GM23248 (cell line): ENCODE results near the gene BMERB1. TPM values are rescaled to one million over a fixed set of nuclear protein-coding genes. Genes with fewer than 3 reads are reported as not detected.

Experiments
- DNase-seq: peaks from one replicate; pipeline ENCODE4 v3.0.0-alpha.2; 2015
- H2AFZ ChIP-seq: fragments of 200-600 bp; sonication (generic); 2 replicates; pipeline ENCODE4 v1.6.1; 2016; ENCODE audit warnings: antibody characterized with exemption
- H3F3A ChIP-seq: fragments of 200-600 bp; sonication (generic); 2 replicates; pipeline ENCODE4 v1.6.1; 2016; ENCODE audit warnings: mild to moderate bottlenecking, antibody characterized with exemption, mixed run types; ENCODE audit not compliant: insufficient read depth
- H3K27ac ChIP-seq: fragments of 200-600 bp; sonication (generic); 2 replicates; pipeline ENCODE4 v1.5.1; 2016; ENCODE audit warnings: mild to moderate bottlenecking
- H3K27me3 ChIP-seq: fragments of 200-600 bp; sonication (generic); replicated peaks from 2 replicates; pipeline ENCODE4 v1.6.1; 2016; ENCODE audit warnings: mild to moderate bottlenecking; ENCODE audit not compliant: insufficient read depth
- H3K36me3 ChIP-seq: fragments of 200-600 bp; sonication (generic); 2 replicates; pipeline ENCODE4 v1.6.1; 2016; ENCODE audit warnings: low read depth, mild to moderate bottlenecking
- H3K4me1 ChIP-seq: fragments of 200-600 bp; sonication (generic); 2 replicates; pipeline ENCODE4 v1.6.1; 2016; ENCODE audit warnings: mild to moderate bottlenecking; ENCODE audit not compliant: insufficient read depth
- H3K4me2 ChIP-seq: fragments of 200-600 bp; sonication (generic); one replicate; pipeline ENCODE4 v1.6.1; 2016; ENCODE audit warnings: mild to moderate bottlenecking; ENCODE audit not compliant: unreplicated experiment
- H3K4me3 ChIP-seq: fragments of 200-600 bp; sonication (generic); 2 replicates; pipeline ENCODE4 v1.5.1; 2016; ENCODE audit warnings: mild to moderate bottlenecking
- H3K79me2 ChIP-seq: fragments of 200-600 bp; sonication (generic); 2 replicates; pipeline ENCODE4 v1.6.1; 2016; ENCODE audit warnings: mild to moderate bottlenecking; ENCODE audit not compliant: insufficient read depth
- H3K9ac ChIP-seq: fragments of 200-600 bp; sonication (generic); 2 replicates; pipeline ENCODE4 v1.6.1; 2016; ENCODE audit warnings: mild to moderate bottlenecking
- H3K9me2 ChIP-seq: fragments of 200-600 bp; sonication (generic); 2 replicates; pipeline ENCODE4 v1.6.1; 2016; ENCODE audit warnings: mixed run types, mild to moderate bottlenecking, moderate library complexity; ENCODE audit not compliant: insufficient read depth
- H3K9me3 ChIP-seq: fragments of 200-600 bp; sonication (generic); one replicate; pipeline ENCODE4 v1.6.1; 2017; ENCODE audit warnings: low read depth
- H4K20me1 ChIP-seq: fragments of 200-600 bp; sonication (generic); 2 replicates; pipeline ENCODE4 v1.6.0; 2016; ENCODE audit not compliant: insufficient read depth
- EZH2 ChIP-seq: fragments of 200-600 bp; sonication (generic); IDR thresholded peaks from 2 replicates; pipeline ENCODE4 v1.6.1; 2018; ENCODE audit warnings: antibody characterized with exemption, mild to moderate bottlenecking; ENCODE audit not compliant: insufficient read depth, poor library complexity, severe bottlenecking
- EZH2phosphoT487 ChIP-seq: fragments of 200-600 bp; sonication (generic); IDR thresholded peaks from 2 replicates; pipeline ENCODE4 v1.6.1; 2018; ENCODE audit warnings: antibody characterized with exemption, moderate library complexity, mild to moderate bottlenecking, low read depth; ENCODE audit not compliant: insufficient read depth
- WGBS, 2 experiments: methylation state at CpG; one replicate each; pipeline ENCODE4 v1.1.6; 2015 to 2017; ENCODE audit warnings: low lambda C conversion rate in 2 of 2, low coverage in 1 of 2; ENCODE audit errors: missing lambda C conversion rate in 2 of 2; 5-methylcytosine and 5-hydroxymethylcytosine counted together
- in situ Hi-C: fragments of 300-500 bp; cut with MboI; formaldehyde crosslinking; loops from 2 replicates; pipeline ENCODE4 v1.15.0; 2020
- polyA plus RNA-seq: library from polyadenylated mRNA; unstranded; fragments of >200 nt; fragmentation: Nextera tagmentation; extraction: Ambion mirVana; gene quantifications from 2 replicates; pipeline ENCODE4 v1.2.1, GENCODE V29; 2016
- total RNA-seq: library from RNA; depleted of rRNA; stranded (reverse); fragments of >200 nt; shearing (Covaris generic); gene quantifications from 2 replicates; pipeline ENCODE4 v1.2.3, GENCODE V29; 2014

The BMERB1 gene
- total and polyA plus RNA-seq, 2 experiments from 2014 or later: 55.2 to 94.1 TPM

GRCh38 chr16:15592324-15592723, 157.9 kb downstream of the BMERB1 start:
- H3K9me3 ChIP-seq: no peaks in the 10 kb centered on the region
- WGBS, 2 experiments: 91 to 92% methylated on average over 9 of the region's 9 CpGs
- TF ChIP-seq EZH2phosphoT487 (no peak), EZH2 (no peak)

GRCh38 chr16:15593235-15593634, 158.8 kb downstream of the BMERB1 start:
- in situ Hi-C loops: no loop called here
- Histone ChIP-seq H3K4me2 (no peak overlapping the region), H2AFZ (no peak overlapping the region), H4K20me1 (no peaks in the 10 kb centered on the region), H3K4me3 (no peak overlapping the region), H3K4me1 (peaks cover 13% of the 10 kb centered on the region), H3K27me3 (no peaks in the 10 kb centered on the region), H3F3A (peaks cover 41% of the 10 kb centered on the region), H3K36me3 (peaks cover 28% of the 10 kb centered on the region), H3K9me2 (no peaks in the 10 kb centered on the region), H3K79me2 (no peaks in the 10 kb centered on the region), H3K27ac (no peak overlapping the region), H3K9me3 (no peaks in the 10 kb centered on the region), H3K9ac (no peak overlapping the region)
- WGBS, 2 experiments: 100% methylated on average over 9 of the region's 9 CpGs
- TF ChIP-seq EZH2phosphoT487 (no peak), EZH2 (no peak)
- DNase-seq: no peak

More at GRCh38 chr16:15592324-15592723, 157.9 kb downstream of the BMERB1 start:
- no peak overlapping the region for H2AFZ ChIP-seq
- H3K27me3 ChIP-seq: no peaks in the 10 kb centered on the region
- no peak for DNase-seq
- peaks cover 13% of the 10 kb centered on the region for H3K4me1 ChIP-seq
- no peak overlapping the region for H3K27ac ChIP-seq
- no peak overlapping the region for H3K4me2 ChIP-seq
- no peaks in the 10 kb centered on the region for H3K9me2 ChIP-seq
- no peak overlapping the region for H3K4me3 ChIP-seq
- peaks cover 47% of the 10 kb centered on the region for H3F3A ChIP-seq
- H3K36me3 ChIP-seq: peaks cover 34% of the 10 kb centered on the region
- no peaks in the 10 kb centered on the region for H3K79me2 ChIP-seq
- H4K20me1 ChIP-seq: no peaks in the 10 kb centered on the region
- in situ Hi-C loops: no loop called here
- H3K9ac ChIP-seq: no peak overlapping the region

- H2AFZ ChIP-seq: no peak overlapping the region
Measured at GRCh38 chr16:15594711-15595320, 160.4 kb downstream of the BMERB1 start.

DNA sequence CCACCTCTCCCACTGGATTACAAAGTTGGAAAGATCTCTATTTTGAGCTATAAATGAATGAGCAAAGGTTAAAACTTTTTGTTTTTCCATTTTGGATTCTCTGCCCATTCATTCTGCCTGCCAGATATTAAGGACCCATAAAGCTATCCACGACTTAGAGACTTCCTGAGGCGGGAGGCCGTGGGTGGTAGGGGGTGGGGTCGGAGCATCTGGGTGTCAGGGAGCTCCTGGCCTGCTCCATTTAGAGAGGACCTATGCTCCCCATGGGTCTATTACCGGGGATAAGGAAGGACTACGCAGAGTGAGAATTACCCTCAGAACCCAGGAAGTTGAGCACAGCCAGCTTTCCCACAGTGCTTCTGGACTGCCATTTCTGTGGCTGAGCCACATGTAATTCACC, 162.7 kb downstream of the BMERB1 start:
- Histone ChIP-seq H3K4me3 (no peak overlapping the region), H3K4me1 (no peaks in the 10 kb centered on the region), H3F3A (peaks cover 31% of the 10 kb centered on the region), H3K9me3 (no peaks in the 10 kb centered on the region), H4K20me1 (no peaks in the 10 kb centered on the region), H3K79me2 (no peaks in the 10 kb centered on the region), H3K27me3 (no peaks in the 10 kb centered on the region), H3K9ac (no peak overlapping the region), H3K4me2 (no peak overlapping the region), H3K36me3 (peaks cover 47% of the 10 kb centered on the region), H3K27ac (no peak overlapping the region), H2AFZ (no peak overlapping the region), H3K9me2 (no peaks in the 10 kb centered on the region)
- no peak for DNase-seq
- in situ Hi-C loops: no loop called here
- TF ChIP-seq EZH2phosphoT487: no peak
- TF ChIP-seq EZH2: no peak
- 74 to 77% methylated on average over 6 of the region's 6 CpGs for WGBS, 2 experiments

More at GRCh38 chr16:15594711-15595320, 160.4 kb downstream of the BMERB1 start:
- Histone ChIP-seq H3K36me3 (peaks cover 32% of the 10 kb centered on the region), H3K79me2 (no peaks in the 10 kb centered on the region), H3K27me3 (no peaks in the 10 kb centered on the region), H3K4me2 (no peak overlapping the region), H3K9ac (no peak overlapping the region), H4K20me1 (no peaks in the 10 kb centered on the region), H3K9me3 (no peaks in the 10 kb centered on the region), H3K9me2 (no peaks in the 10 kb centered on the region), H3F3A (peaks cover 35% of the 10 kb centered on the region), H3K27ac (no peak overlapping the region), H3K4me1 (peaks cover 13% of the 10 kb centered on the region), H3K4me3 (no peak overlapping the region)
- DNase-seq: no peak
- in situ Hi-C loops: no loop called here
- TF ChIP-seq EZH2: no peak
- TF ChIP-seq EZH2phosphoT487: no peak
- WGBS, 2 experiments: 98 to 99% methylated on average over 6 of the region's 6 CpGs
